GM12872 (cell line): ENCODE data around the gene LYRM2.

Experiments
- TF ChIP-seq, protein P1 (sequence below): IDR thresholded peaks from 3 replicates; pipeline ENCODE4 v1.5.1; 2011; ENCODE audit warnings: low read depth, mild to moderate bottlenecking, low read length, moderate library complexity; ENCODE audit not compliant: insufficient read depth

LYRM2 gene

DNA sequence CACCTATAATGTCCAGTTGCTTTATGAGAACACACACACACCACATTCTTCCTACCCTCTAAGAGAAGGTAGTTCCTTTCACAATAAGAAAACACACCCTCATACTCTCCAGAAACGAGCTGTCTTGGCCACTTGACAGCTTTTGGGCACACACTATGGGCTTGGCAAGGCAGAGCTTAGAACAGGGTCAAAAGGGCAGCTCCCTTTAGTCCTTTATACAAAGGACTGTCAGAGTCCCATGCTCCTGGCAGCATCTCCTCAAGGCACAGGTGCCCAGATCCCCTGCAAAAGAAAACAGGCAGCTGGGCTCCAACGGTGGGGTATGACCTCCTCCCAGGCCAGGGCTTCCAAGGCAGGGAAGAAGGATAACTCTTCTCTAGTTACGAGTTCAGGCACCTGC is 4.9 kb upstream of the LYRM2 start:
- TF ChIP-seq, protein P1, sequence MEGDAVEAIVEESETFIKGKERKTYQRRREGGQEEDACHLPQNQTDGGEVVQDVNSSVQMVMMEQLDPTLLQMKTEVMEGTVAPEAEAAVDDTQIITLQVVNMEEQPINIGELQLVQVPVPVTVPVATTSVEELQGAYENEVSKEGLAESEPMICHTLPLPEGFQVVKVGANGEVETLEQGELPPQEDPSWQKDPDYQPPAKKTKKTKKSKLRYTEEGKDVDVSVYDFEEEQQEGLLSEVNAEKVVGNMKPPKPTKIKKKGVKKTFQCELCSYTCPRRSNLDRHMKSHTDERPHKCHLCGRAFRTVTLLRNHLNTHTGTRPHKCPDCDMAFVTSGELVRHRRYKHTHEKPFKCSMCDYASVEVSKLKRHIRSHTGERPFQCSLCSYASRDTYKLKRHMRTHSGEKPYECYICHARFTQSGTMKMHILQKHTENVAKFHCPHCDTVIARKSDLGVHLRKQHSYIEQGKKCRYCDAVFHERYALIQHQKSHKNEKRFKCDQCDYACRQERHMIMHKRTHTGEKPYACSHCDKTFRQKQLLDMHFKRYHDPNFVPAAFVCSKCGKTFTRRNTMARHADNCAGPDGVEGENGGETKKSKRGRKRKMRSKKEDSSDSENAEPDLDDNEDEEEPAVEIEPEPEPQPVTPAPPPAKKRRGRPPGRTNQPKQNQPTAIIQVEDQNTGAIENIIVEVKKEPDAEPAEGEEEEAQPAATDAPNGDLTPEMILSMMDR: no peak

DNA sequence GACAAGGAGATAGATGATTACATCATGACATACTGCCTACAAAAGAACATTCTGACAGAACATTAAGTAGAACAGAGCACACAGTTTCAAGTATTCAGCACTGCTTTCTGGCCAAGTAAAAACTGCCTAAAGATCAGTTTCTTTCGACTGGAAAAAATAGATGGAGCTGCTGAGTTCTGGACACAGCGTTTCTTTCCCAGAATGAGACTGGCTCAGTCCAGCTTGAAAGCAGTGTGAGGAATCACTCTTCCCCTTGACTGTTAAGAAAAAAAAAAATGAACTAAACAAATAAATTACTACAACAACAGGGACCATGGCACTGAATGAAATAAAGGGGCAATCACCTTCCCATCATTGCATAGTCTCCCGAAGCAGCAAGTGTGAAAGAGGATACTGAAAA is 4.4 kb upstream of the LYRM2 start:
- TF ChIP-seq, protein P1: no peak

DNA sequence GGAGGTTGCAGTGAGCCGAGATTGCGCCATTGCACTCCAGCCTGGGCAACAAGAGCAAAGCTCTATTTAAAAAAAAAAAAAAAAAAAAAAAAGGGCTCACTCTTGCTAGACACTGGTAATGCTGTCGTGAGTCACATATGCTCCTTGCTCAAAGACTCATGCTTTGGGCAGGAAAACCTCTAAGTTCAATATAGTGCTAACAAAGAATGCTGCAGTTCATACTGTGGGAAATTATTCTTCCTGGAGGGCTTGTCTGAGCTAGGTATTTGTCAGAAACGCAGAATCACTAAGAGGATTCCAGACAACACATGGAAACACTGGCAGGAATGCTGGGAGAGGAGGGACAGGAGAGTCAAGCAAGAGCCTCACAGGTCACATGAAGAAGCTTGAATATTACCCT is 2.3 kb upstream of the LYRM2 start:
- TF ChIP-seq, protein P1: no peak

GRCh38 chr6:89637960-89638319 is 607 bp downstream of the LYRM2 start:
- TF ChIP-seq, protein P1: no peak

DNA sequence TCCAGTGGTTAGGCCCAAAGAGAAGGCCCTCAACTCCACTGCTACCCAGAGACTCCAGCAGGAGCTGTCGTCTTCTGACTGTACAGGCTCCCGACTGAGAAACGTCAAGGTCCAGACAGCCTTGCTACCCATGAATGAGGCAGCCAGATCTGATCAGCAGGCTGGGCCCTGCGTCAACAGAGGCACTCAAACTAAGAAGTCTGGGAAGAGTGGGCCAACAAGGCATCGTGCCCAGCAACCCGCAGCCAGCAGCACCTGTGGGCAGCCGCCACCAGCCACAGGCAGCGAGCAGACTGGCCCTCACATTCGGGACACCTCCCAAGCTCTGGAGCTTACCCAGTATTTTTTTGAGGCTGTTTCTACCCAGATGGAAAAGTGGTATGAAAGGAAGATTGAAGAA is 8.1 kb downstream of the LYRM2 start:
- TF ChIP-seq, protein P1: no peak

DNA sequence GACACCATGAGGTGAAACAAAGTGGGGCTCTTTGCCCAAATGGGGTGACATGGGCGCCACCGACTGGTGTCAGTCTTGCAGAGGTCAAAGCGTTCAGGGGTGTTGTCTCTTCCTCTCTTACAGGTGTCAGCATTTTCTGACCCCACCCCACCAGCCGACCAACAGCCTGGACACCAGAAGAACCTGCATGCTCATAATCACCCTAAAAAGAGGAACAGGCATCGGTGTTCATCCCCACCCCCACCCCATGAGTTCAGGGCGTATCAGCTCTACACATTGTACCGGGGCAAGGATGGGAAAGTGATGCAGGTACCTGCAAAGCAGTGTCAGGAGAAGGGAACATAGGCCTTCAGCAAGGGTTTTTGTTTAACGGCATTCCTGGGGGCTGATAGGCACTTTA is 14.8 kb downstream of the LYRM2 start:
- TF ChIP-seq, protein P1: no peak

DNA sequence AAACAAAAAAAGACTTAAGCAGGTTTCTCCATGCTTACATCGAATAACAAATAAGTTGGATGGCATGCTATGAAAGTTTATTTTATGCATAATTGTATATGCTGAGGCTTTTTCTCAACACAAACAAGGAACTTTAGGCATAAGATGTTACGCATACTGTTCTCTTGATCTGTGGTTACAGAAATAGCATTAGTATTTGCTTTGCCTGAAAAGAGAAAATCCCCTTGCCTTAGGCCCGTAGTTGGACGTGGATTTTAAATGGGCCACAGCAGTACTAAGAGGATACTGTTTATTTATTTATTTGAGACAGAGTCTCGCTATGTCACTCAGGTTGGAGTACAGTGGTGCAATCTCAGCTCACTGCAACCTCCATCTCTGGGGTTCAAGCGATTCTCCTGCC is 19.0 kb downstream of the LYRM2 start:
- TF ChIP-seq, protein P1: no peak

GRCh38 chr6:89618026-89618425 is 20.5 kb downstream of the LYRM2 start:
- TF ChIP-seq, protein P1: no peak
